Tibial nerve (tissue), 4 donors: ENCODE measurements around the gene USP20. TPM values are rescaled to one million over a fixed set of nuclear protein-coding genes. Genes with fewer than 3 reads are reported as not detected.

Source experiments
- DNase-seq, 2 donors: peaks; one replicate each; pipeline ENCODE4 v3.0.0-alpha.2; 2019; ENCODE audit warnings: low spot score in 2 of 2
- H3K27ac ChIP-seq, 4 donors: fragments of 200-600 bp; sonication (generic) in 3 of 4; one replicate each; pipeline ENCODE4 v1.5.1; 2017 to 2019; ENCODE audit warnings: mild to moderate bottlenecking in 1 of 4
- H3K27me3 ChIP-seq, 2 donors: fragments of 200-600 bp; sonication (generic) in 1 of 2; one replicate each; pipeline versions ENCODE4 v1.5.1 to v1.6.0; 2017 to 2019
- H3K36me3 ChIP-seq, 3 donors: fragments of 200-600 bp; sonication (generic); one replicate each; pipeline ENCODE4 v1.5.1; 2018 to 2019
- H3K4me1 ChIP-seq, 4 donors: fragments of 200-600 bp; sonication (generic) in 3 of 4; one replicate each; pipeline ENCODE4 v1.5.1; 2017 to 2019
- H3K4me3 ChIP-seq, 4 donors: fragments of 200-600 bp; sonication (generic) in 3 of 4; one replicate each; pipeline ENCODE4 v1.5.1; 2017 to 2019; ENCODE audit warnings: mild to moderate bottlenecking in 1 of 4, moderate library complexity in 1 of 4
- H3K9me3 ChIP-seq, 4 donors: fragments of 200-600 bp; sonication (generic) in 3 of 4; one replicate each; pipeline ENCODE4 v1.5.1; 2017 to 2019
- CTCF ChIP-seq, 5 experiments: fragments of 200-600 bp in 3 of 5; fragments of 450-650 bp in 2 of 5; sonication (generic) in 3 of 5; IDR thresholded peaks; one replicate each; pipeline ENCODE4 v1.5.1; 2016 to 2019; ENCODE audit warnings: antibody characterized with exemption in 5 of 5, mild to moderate bottlenecking in 3 of 5, moderate library complexity in 2 of 5
- EP300 ChIP-seq, 2 donors: sonication (generic); formaldehyde crosslinking; IDR thresholded peaks; one replicate each; pipeline ENCODE4 v1.6.1; 2017; ENCODE audit warnings: antibody characterized with exemption in 2 of 2, mild to moderate bottlenecking in 1 of 2
- POLR2A ChIP-seq, 2 donors: fragments of 450-650 bp; IDR thresholded peaks; one replicate each; pipeline ENCODE4 v1.6.1; 2017; ENCODE audit warnings: antibody characterized with exemption in 2 of 2, mild to moderate bottlenecking in 2 of 2, moderate library complexity in 2 of 2
- WGBS, 2 donors: methylation state at CpG; one replicate each; pipeline ENCODE4 v1.1.5; 2018; 5-methylcytosine and 5-hydroxymethylcytosine counted together
- total RNA-seq, 4 donors: library from RNA; depleted of rRNA; stranded (reverse); fragments of >200 nt; gene quantifications; one replicate each; pipeline ENCODE4 v1.1.0, GENCODE V29; 2016

The USP20 gene
- total RNA-seq, 4 donors from 2014 or later, result 20.1 to 50.1 (median 24.1) TPM

- TF ChIP-seq POLR2A (IDR thresholded peaks at IDR 0.05) (no peak), CTCF (IDR thresholded peaks at IDR 0.05) (no peak), EP300 (IDR thresholded peaks at IDR 0.05) (no peak)
- Histone ChIP-seq H3K27ac (no peak overlapping the region), H3K9me3 (no peaks in the 10 kb centered on the region), H3K4me1 (peaks cover 0 to 2% (median 0%) of the 10 kb centered on the region in 4 donors), H3K27me3 (no peaks in the 10 kb centered on the region), H3K4me3 (no peak overlapping the region), H3K36me3 (peaks cover 3 to 87% (median 27%) of the 10 kb centered on the region in 3 donors)
- WGBS, 2 donors, result 75 to 76% methylated on average over 11 of the region's 11 CpGs
- DNase-seq, result no peak
Measured at GRCh38 chr9:129860653-129861446, 25.6 kb downstream of the USP20 start.

GRCh38 chr9:129861447-129861827 lies 26.2 kb downstream of the USP20 start:
- Histone ChIP-seq H3K9me3 (no peaks in the 10 kb centered on the region), H3K27me3 (no peaks in the 10 kb centered on the region), H3K4me1 (no peaks in the 10 kb centered on the region), H3K4me3 (no peak overlapping the region), H3K27ac (no peak overlapping the region), H3K36me3 (peaks cover 3 to 87% (median 27%) of the 10 kb centered on the region in 3 donors)
- no peak for DNase-seq
- TF ChIP-seq CTCF (IDR thresholded peaks at IDR 0.05) (no peak), EP300 (IDR thresholded peaks at IDR 0.05) (no peak), POLR2A (IDR thresholded peaks at IDR 0.05) (no peak)
- WGBS, 2 donors, result 84 to 88% methylated on average over 10 to 11 of the region's 12 CpGs

GRCh38 chr9:129863059-129863690 lies 27.9 kb downstream of the USP20 start:
- no peak for TF ChIP-seq EP300 (IDR thresholded peaks at IDR 0.05)
- TF ChIP-seq POLR2A (IDR thresholded peaks at IDR 0.05), result no peak
- TF ChIP-seq CTCF (IDR thresholded peaks at IDR 0.05), result no peak
- Histone ChIP-seq H3K36me3 (peaks cover 3 to 87% (median 25%) of the 10 kb centered on the region in 3 donors), H3K27me3 (no peaks in the 10 kb centered on the region), H3K4me1 (no peaks in the 10 kb centered on the region), H3K9me3 (no peaks in the 10 kb centered on the region), H3K4me3 (no peak overlapping the region), H3K27ac (no peak overlapping the region)
- 59 to 81% methylated on average over 12 to 14 of the region's 14 CpGs for WGBS, 2 donors
- DNase-seq, result no peak

- Histone ChIP-seq H3K9me3 (no peaks in the 10 kb centered on the region), H3K36me3 (peaks cover 3 to 94% (median 20%) of the 10 kb centered on the region in 3 donors), H3K27ac (no peak overlapping the region), H3K4me3 (no peak overlapping the region), H3K4me1 (no peaks in the 10 kb centered on the region), H3K27me3 (no peaks in the 10 kb centered on the region)
- no peak for DNase-seq
- 56 to 60% methylated on average over 9 to 11 of the region's 11 CpGs for WGBS, 2 donors
- TF ChIP-seq POLR2A (IDR thresholded peaks at IDR 0.05), result no peak
- no peak for TF ChIP-seq CTCF (IDR thresholded peaks at IDR 0.05)
- no peak for TF ChIP-seq EP300 (IDR thresholded peaks at IDR 0.05)
Measured at GRCh38 chr9:129864991-129865647, 29.9 kb downstream of the USP20 start.
